Limb (tissue), 2 donors: ENCODE results near the gene BCL11B.
A peak's percentile ranks its signal among the peaks of the same experiment; 100 is the strongest.

Experiments used
- DNase-seq, 2 donors: peaks; one replicate each; pipeline ENCODE4 v3.0.0-alpha.2; 2016; ENCODE audit errors: extremely low spot score in 2 of 2

BCL11B gene

DNA sequence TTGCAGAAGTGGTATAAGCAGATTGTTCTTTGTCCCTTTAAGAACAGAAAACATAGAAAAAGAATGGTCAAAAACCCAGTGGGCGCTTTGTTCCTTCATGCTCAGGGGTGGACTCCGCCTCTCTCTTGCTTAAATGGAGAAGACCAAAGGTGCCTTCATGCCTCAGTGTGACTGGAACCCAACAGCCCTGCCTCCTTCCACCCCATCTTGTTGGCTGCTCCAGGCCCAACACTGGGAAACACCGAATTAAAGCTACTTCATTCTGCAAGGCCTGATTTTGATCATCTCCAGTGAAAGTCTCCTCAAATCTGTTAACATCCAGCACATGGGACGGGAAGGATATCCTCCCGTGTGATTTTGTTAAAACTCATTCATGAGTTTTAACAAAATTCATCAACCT lies 103.7 kb downstream of the BCL11B start:
- DNase-seq: no peak

DNA sequence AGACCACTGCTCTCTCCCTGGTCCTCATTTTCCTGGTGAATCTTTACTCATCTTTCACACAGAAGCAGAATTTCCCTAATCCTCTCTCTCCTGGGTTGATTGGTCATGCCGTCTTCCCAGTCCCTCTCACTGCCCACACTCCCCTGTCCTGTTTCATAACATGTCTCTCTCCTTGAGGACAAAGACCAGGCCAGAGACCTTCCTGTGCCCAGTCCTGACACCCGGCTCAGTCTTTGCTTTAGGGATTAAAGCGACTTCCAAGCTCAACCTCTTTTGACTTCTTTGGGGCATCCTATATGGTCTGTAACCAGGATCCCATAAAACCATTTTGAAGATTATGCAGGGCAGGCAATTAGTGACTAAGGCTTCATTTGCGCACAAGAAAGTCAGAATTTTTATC lies 105.5 kb downstream of the BCL11B start:
- DNase-seq: no peak

DNA sequence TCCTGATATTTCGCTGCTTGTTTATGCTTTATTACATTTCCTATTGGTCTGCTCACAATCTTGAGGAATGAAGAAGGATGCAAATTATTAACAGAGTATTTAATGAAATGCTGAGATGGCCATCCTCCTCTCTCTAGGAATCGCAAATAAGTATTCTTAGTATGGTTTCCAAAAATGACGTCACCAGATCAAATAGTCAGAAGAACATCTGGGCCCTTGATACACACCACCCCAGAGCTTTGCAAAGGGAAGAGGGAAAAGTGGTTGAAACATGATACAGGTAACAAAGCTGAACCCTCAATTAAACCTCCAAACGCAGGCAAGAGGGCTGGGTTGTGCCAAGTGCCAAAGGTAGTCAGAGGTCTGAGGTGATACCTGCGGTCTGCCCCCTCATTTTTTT lies 107.3 kb downstream of the BCL11B start:
- no peak for DNase-seq

DNA sequence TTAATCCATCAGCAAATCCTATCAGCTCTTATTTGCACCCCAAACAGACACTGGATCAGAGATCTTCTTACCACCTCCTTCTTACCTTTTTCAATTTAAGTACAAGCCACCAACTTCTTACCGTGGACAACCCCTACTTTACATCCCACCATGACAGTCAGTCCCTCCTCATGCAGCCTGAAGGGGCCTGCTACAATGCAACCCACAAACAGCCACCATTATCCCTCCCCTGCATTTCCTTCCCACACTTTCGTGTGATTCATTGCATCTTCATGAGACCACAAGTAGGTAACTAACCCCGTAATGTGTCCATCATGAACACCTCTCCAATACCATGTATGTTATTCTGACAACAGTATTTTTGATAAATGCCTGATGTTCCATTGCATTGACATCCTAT lies 108.6 kb downstream of the BCL11B start:
- DNase-seq: no peak

DNA sequence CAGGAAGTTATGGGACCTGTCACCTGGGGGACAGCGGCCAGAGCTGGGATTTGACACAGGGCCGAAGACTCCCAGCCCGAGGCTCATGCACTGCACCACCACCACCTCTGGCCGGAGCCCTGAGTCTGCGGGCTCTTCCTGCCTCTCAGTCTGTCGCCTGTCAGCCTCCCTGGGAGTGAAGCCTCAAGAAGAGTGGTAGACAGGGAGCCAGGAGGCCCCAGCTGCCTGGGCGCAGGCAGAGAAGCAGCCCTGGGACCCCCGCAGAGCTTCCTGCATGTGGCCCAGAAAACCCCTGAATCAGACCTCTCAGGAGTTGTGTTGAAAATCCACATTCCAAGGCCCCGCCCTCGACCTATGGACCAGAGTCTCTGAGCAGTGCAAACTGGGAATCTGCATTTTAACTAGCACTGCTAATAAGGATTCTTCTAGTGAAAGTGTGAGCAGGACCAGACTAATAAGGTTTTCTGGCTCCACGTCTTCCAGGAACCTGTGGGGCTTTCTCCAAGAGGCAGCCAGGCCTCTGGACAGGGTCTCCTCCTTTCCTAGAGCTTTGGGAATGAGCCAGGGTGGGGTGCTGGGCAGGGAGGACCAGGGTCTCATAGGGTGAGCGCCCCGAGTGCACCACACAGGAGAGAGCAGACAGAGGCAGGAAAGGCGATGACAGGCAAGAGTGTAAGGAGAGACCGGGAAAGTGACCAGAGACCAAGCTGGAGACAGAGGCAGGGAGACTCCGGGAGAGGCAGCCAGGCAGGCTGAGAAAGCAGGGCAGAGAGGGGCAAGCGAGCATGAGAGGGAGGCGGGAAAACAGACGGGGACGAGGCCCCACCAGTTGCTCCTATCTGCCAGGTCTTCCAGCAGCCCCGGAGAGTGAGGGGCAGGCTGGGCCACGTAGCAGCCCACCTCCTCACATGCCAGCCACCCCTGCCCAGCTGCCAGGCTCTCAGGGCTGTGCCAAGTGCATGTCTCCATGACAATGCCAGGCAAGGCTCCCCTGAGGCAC lies 112.4 kb downstream of the BCL11B start:
- no peak for DNase-seq

DNA sequence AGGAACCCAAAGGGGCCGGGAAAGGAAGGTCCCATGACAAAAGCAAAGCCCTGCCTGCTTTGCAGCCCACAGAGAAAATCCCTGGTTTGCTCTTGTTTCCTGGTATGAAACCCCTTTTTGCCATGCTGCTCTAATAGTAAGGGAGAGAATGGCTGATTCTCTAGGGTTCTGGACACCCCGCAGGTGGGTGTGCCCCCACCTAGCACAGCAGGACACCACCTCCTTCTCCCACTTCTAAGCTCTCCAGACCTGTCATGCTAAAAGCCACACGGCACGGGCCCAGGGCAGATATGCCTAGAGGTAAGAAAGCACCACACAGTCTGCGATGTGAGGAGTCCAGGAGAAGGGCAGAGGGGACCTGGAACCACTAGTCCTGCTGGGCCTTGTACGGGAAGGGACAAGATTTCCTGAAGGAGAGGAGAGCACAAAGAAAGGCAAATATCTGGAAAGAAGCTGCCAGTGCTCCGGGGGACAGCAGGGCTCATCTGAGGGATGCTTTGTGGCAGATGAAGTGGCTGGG lies 113.3 kb downstream of the BCL11B start:
- no peak for DNase-seq

DNA sequence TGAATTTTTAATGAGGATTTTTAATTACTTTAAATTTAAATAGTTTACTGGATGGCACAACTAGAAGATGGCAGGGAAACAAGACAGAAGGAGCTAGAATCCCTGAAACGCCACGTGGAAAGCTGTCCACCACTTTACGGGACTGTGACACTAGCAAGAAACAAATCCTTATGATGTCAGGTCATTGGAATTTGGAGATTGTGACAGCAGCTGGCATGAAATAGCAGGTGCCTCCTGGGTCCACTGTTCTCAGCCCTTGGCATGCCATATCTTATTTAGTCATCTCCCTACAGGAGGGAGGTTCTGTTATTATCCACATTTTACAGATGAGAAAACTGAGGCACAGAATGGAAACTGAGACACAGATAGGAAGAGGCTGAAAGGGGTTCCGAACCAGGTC lies 113.8 kb downstream of the BCL11B start:
- DNase-seq: no peak

DNA sequence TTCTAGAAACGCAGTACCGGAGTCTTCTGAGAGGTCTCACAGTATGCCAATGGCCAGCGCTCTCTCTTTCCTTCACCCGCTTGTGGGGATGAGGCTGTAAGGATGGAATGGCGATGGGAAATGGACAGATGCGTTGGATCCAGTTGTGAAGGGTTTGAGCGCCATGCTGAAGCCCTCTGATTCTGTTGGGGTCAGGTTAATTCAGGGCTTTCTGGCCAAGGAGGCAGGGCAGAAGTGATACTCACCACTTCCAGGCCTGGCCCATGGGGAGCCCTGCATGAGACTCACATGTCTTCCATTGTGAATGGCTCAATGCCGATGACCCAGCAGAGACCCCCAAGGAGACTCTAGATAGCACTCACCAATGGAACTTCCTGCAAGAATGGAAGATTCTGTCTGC lies 114.3 kb downstream of the BCL11B start:
- no peak for DNase-seq

DNA sequence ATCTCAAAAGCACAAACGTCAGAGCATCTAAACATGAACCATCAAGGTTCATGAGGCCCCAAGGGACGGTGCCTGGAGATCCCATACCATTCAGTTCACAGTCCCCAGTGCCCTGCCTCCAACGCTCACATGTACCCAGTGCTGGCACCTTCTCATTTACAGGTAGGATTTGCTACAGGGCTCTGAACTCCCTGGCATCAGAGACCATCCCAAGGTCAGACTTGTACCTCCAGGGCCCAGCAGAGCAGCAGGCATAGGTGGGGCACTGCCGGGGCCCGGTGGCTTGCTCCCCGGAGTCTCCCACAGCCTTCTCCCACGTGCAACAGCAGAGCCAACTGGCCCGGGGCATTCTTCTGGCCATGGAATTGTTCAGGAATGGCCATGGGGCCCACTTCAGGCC lies 114.8 kb downstream of the BCL11B start:
- DNase-seq: no peak

DNA sequence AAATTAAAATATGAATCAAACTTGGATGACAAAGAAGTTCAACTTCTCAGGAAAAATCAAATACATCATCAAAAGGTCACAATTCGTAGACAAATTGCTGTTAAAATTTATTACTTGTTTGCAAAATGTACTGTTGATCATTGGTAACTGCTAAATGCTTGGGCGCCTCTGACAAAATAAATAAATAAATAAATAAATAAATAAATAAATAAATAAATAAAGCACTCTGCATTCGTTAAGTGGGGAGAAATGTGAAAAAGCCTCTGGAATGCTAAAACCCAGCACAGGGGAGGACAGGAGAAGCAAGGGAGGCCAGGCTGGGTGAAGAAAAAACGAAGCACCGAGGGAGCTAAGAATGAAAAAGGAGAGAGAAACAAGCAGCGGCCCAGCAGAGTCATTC lies 115.2 kb downstream of the BCL11B start:
- no peak for DNase-seq

DNA sequence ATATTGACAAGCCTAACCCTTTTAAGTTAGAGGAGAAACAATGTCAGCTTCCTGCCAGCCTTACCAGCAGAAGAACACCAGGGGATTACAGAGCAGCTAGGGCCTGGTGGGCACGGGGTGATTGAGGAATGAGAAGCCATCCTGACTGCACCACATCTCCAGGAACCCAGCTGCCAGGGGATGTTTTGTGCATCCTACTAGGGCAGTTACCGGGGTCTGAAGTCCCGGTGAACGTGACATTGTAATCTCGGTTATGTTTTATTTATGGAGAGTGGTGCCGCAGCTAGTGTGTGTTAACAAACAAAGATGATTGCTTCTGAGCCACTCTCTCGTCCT lies 115.9 kb downstream of the BCL11B start:
- DNase-seq: no peak

DNA sequence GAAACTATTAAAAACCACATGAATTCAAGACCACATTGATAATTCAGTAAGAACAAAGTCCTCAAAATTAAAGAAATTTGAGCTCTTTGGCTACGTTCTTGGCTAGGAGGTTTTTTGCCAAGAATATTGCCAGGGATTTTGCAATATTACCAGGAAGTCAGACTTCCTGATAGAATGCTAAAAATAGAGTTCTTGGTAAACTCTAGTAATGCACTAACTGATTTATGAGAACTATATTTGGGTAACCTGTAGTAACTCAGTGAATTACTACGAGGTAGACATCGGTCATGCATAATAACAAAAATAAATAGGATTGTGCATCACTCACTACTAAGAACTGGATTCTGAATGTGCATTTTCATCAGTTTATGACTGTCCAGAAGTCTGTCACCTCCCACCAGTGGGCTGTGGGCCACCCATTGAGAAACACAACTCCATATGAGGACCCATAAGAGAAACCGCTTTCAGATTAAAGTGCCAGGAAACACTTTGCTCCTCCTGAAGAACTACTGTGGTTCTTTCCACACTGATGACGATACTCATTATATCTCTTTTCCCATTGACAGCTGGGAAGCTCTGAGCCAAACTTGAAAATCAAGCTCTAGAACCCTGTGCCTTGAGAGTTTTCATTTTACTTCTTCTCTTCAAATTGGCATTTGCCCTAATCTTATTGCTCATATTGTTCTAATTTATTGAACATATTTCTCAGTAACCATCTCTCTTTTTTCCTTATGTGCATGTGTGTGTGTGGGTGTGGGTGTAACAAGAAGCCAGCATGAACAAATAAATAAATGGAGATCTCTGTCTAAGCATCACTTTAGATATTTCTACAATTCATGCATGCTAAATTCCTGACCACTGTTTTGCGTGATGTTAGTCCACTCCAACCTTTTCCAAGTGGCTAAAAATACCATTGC lies 116.6 kb downstream of the BCL11B start:
- DNase-seq: peak in 1 of 2 donors; percentile 3

DNA sequence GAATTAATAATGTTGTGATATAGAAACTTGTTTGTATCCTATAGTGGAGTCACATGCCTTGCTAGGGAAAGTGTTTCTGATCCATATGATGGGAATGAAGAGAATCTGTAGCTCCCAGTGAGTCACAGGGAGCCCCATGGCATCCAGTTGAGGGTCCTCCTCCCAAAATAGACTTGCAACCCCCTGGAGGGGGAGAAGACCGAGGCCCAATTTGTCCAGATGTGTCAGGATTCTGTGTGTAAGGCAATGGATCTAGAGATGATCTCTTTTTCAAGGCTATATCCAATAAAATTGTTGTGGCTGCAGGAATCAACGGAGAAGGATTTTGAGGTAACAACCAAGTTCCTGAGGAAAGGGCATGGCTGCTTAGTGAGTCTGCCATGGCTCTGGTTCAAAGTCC lies 121.8 kb downstream of the BCL11B start:
- DNase-seq: peak in 1 of 2 donors; percentile 9

DNA sequence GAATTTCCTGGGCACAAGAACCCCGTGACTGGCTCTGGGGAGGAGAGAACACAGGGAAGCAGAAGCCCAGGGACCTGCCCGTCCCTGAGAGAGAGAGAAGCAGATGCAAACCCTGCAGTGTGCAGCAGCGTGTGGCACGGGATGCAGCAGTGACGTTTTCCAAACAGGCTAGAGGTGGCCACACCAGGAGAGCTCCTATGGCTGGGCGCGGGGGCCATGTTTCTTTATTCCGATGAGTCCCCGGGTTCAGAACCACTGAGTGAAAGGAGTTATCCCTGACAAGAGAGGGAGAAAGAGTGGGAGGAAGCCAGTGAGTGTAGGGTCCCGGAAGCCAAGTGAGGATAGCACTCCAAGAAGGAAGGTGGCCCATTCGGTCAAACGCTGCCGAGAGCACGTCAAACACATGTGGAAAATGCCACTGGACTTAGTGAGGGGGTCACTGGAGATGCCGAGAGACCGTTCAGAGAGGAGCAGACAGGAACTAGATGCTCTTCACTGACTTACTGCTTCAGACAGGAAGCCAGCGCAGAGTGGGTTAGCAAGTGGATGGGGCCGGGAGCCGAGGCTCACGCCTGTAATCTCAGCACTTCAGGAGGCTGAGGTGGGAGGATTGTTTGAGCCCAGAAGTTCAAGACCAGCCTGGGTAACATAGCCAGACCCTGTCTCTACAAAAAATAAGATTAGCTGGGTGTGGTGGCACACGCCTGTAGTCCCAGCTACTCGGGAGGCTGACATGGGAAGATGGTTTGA lies 123.0 kb downstream of the BCL11B start:
- DNase-seq: peak in 1 of 2 donors; percentile 19

DNA sequence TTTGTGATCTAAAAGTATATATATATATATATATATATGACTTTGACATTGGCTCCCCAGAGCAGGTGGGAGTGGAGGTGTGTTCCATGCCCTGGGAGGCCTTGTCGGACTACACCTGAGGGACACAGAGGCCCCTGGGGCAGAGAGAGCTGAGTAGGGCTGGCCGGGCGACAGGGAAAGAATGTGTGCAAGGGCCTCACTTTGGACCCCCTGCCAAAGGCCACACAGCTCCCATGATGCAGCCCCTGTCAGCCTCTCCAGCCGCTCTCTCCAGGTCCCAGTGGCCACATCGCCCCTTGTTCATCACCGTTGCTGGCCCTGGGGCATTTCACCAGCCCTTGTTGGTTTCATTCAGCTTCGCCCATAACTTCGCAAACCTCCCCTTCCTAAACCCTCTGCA lies 123.9 kb downstream of the BCL11B start:
- peak in 1 of 2 donors; percentile 8 for DNase-seq

DNA sequence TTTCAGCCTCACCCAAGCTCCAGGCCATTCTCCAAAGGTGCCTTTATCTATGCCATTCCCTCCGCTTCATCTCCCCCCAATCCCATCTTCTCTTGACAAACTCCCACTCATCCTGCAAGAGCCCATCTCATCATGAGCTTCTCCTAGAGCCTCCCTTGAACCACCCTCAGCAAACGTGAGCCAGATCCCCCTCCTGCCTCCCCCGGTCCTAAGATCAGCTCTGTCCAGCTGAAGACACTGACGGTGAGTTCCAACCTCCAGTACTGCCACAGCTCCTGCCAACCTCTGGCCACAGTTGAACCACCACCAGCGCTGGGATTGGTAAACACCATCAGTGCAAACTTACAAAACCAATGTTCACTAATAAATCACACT lies 124.6 kb downstream of the BCL11B start:
- peak in 1 of 2 donors; percentile 17 for DNase-seq

DNA sequence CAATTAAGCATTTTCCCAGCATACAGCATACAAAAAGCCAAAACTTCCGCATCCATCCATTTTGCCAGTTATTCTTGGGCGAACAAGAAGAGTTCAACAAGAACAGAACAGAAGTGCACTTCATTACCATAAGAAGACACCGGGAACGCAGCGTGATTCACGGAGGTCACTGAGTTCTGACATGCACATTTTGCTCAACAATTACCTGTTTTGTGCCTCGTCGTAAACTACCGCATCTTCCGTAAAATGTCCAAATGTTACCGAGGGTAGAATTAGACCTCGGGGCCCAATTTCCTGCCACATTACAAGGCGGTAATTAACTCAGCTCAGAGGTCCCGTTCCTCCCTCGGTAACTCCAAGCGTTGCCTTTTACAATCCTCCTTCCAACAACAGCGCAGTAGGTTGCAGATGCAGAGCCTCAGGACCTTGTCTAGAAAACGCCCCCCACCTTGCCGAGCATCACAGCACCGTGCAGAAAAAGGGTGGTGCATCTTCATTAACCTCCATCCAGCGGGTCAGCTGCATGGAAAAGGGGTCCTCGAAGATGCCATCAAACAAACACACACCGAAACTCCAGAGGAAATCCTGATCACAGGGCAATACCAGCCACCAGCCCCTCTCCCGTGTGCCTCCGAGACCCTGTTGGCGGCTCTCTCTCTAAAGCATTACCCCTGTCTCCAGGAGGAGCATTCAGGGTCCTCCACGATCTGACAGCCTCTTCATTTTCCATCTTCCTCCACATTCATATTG lies 125.2 kb downstream of the BCL11B start:
- DNase-seq: peak in 1 of 2 donors; percentile 16

DNA sequence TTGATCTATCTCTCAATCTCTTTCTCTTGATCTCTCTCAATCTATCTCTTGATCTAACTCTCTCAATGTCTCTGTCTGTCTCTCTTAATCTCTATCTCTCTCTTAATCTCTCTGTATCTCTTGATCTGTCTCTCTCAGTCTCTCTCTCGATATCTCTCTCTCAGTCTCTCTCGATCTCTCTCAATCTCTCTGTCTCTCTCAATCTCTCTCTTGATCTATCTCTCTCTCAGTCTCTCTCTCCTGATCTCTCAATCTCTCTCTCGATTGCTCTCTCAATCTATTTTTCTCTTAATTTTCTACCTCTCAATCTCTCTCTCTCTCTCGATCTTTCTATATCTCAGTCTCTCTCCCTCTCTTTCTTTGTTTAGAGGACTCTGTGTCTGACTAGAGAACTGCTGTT lies 126.7 kb downstream of the BCL11B start:
- no peak for DNase-seq

DNA sequence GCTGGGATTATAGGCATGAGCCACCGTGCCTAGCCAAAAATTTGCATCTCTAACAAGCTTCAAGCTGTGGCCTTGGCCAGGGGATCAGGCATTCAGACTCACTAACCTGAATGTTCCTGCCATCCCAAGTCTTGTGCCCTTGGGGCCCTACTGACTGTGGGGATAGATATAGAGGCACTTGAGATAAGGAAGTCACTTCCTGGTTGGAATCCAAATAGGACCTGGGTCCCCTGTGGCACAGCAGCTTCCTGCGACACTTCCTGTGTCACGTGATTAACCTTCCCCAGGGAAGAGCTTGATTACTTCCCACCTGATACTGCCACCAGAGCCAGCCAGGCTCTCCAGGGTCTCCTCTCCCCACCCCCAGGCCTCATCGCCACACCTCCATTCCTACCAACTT lies 128.2 kb downstream of the BCL11B start:
- no peak for DNase-seq

DNA sequence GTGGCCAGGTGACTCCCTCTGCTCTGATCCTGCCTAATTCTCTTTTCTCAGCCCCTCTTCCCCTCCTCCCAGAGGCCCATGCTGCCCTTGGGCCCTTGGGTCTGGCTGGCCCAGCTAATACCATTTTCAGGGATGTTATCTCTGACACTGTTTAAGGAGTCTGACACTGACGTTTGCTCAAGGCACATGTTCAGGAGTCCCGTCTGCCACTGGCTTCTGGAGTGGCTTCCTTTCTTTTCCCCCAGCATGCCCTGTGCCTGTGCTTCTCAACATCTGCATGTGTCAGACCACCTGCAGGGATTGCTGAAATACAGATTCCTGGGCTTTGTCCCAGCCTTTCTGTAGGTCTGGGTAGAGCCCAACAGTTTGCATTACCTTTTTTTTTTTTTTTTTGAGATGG lies 128.9 kb downstream of the BCL11B start:
- DNase-seq: no peak

DNA sequence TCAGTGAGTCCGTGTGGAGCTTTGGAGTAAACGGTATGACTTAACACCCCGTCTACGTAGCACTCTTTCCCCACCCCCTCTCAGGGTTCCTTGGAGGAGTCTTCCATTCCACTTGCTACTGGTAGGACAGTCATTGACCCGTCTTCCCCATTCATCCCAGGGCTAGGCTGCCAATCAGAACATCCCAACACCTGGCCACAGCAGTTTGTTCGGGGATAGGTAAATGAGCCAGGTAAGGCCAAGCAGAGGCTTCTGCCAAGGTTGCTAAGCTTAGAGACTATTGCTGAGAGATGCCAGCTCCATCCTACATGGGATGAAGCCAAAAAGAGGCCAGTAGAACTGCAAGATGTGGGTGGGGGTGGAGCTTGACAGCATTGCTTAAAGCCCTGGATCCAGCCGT lies 130.8 kb downstream of the BCL11B start:
- DNase-seq: no peak
